Right hindlimb (tissue), 1 donor: ENCODE measurements around the gene CELF1.

Source experiments
- DNase-seq: peaks from one replicate; pipeline ENCODE4 v3.0.0-alpha.2; 2018

The CELF1 gene

GRCh38 chr11:47443028-47443700 is 109.8 kb downstream of the CELF1 start:
- DNase-seq: no peak

GRCh38 chr11:47442514-47442913 is 110.4 kb downstream of the CELF1 start:
- no peak for DNase-seq

GRCh38 chr11:47441421-47441820 is 111.5 kb downstream of the CELF1 start:
- DNase-seq: no peak

- DNase-seq: no peak
Measured at GRCh38 chr11:47440054-47440476, 112.9 kb downstream of the CELF1 start.

GRCh38 chr11:47438721-47439120 is 114.2 kb downstream of the CELF1 start:
- DNase-seq: no peak

GRCh38 chr11:47437746-47438418 is 115.0 kb downstream of the CELF1 start:
- DNase-seq: no peak

- no peak for DNase-seq
Measured at GRCh38 chr11:47437218-47437745, 115.7 kb downstream of the CELF1 start.

GRCh38 chr11:47436726-47437125 is 116.2 kb downstream of the CELF1 start:
- DNase-seq: no peak

GRCh38 chr11:47435687-47436086 is 117.2 kb downstream of the CELF1 start:
- no peak for DNase-seq

GRCh38 chr11:47434011-47434786 is 118.7 kb downstream of the CELF1 start:
- DNase-seq: no peak

- DNase-seq: no peak
Measured at GRCh38 chr11:47433157-47433556, 119.8 kb downstream of the CELF1 start.

- no peak for DNase-seq
Measured at GRCh38 chr11:47431356-47432083, 121.4 kb downstream of the CELF1 start.

- DNase-seq: no peak
Measured at GRCh38 chr11:47430524-47430923, 122.4 kb downstream of the CELF1 start.

GRCh38 chr11:47426062-47426956 is 126.6 kb downstream of the CELF1 start, which contains the start of gene PSMC3:
Gene PSMC3, minus strand, starts transcription at chr11:47426439. Its CDS starts 160 bp downstream, at chr11:47426279.
- DNase-seq: peak; percentile 99

- DNase-seq: no peak
Measured at GRCh38 chr11:47425611-47426010, 127.3 kb downstream of the CELF1 start.

- DNase-seq: no peak
Measured at GRCh38 chr11:47418454-47419259, 134.3 kb downstream of the CELF1 start.

- no peak for DNase-seq
Measured at GRCh38 chr11:47417712-47418111, 135.2 kb downstream of the CELF1 start.

GRCh38 chr11:47415949-47416472 is 136.9 kb downstream of the CELF1 start:
- DNase-seq: peak; percentile 93
